HepG2 (cell line): Measurements from ENCODE around the gene CPAMD8. TPM values are rescaled to one million over a fixed set of nuclear protein-coding genes. Genes with fewer than 3 reads are reported as not detected.

Experiments used
- ATAC-seq: fragments of 200-7000 bp; cut with Tn5 transposase; 3 replicates; pipeline ENCODE4 v1.9.1; 2020; ENCODE audit warnings: mild to moderate bottlenecking, moderate library complexity
- BruUV-seq: library from RNA; stranded (reverse); fragments of 400-500 nt; replicated peaks from 2 replicates; lab custom pipeline; 2021; lab: Mats Ljungman, UMichigan
- CTCF ChIA-PET: fragments of 300-600 bp; formaldehyde crosslinking; extraction: SDS; loops from one replicate; lab custom pipeline; 2021; ENCODE audit warnings: low total read pairs, inconsistent platforms, low intra/inter-chr PET ratio; lab: Yijun Ruan, JAX
- POLR2A ChIA-PET: fragments of 350-600 bp; sonication (Branson Sonifier 250); formaldehyde crosslinking; loops from one replicate; lab custom pipeline; 2020; ENCODE audit warnings: antibody characterized with exemption, inconsistent platforms; lab: Yijun Ruan, JAX
- DNase-seq: peaks from one replicate; pipeline ENCODE4 v3.0.0-alpha.2; 2015; ENCODE audit warnings: low spot score
- FAIRE-seq: peaks from 3 replicates; lab custom pipeline; 2011; peaks lifted over from hg19 to GRCh38; lab: Jason Lieb, UNC
- H2AFZ ChIP-seq: one replicate; pipeline ENCODE4 v1.6.1; 2011; ENCODE audit warnings: low read length, inconsistent platforms
- H3K27ac ChIP-seq: fragments of 300-600 bp; 3 replicates; pipeline ENCODE4 v1.8.0; 2011; ENCODE audit warnings: mixed run types, mild to moderate bottlenecking, mixed read lengths, low read length, inconsistent platforms; ENCODE audit not compliant: insufficient read depth; ENCODE audit errors: extremely low read length
- H3K27me3 ChIP-seq, 2 experiments: fragments of 200-600 bp in 1 of 2; 2 replicates in 1 of 2; 3 replicates in 1 of 2; pipeline versions ENCODE4 v1.6.0 to v1.8.0; 2011; ENCODE audit warnings: low read length in 2 of 2, mild to moderate bottlenecking in 2 of 2, moderate library complexity in 2 of 2, inconsistent platforms in 1 of 2; ENCODE audit not compliant: insufficient read depth in 2 of 2, control insufficient read depth in 1 of 2
- H3K36me3 ChIP-seq, 2 experiments: fragments of 200-600 bp in 1 of 2; replicated peaks in 1 of 2; 2 replicates in 1 of 2; 3 replicates in 1 of 2; pipeline versions ENCODE4 v1.5.1 to v1.8.0; 2011; ENCODE audit warnings: low read length in 2 of 2, inconsistent platforms in 1 of 2; ENCODE audit not compliant: insufficient read depth in 2 of 2, control insufficient read depth in 1 of 2
- H3K4me1 ChIP-seq: 2 replicates; pipeline ENCODE4 v1.5.1; 2012; ENCODE audit warnings: low read length, inconsistent platforms; ENCODE audit not compliant: insufficient read depth
- H3K4me2 ChIP-seq: 2 replicates; pipeline ENCODE4 v1.6.0; 2011; ENCODE audit warnings: low read depth, low read length, inconsistent platforms
- H3K4me3 ChIP-seq, 3 experiments: fragments of 200-600 bp in 1 of 3; sonication (generic), shearing (Covaris generic) in 1 of 3; replicated peaks in 1 of 3; 2 replicates each; pipeline ENCODE4 v1.5.1; 2011 to 2016; ENCODE audit warnings: low read length in 3 of 3, inconsistent platforms in 2 of 3, low read depth in 2 of 3, mild to moderate bottlenecking in 2 of 3, control low read depth in 1 of 3, mixed read lengths in 1 of 3; ENCODE audit not compliant: insufficient read depth in 1 of 3
- H3K79me2 ChIP-seq: one replicate; pipeline ENCODE4 v1.6.1; 2011; ENCODE audit warnings: low read length, inconsistent platforms; ENCODE audit not compliant: insufficient read depth
- H3K9ac ChIP-seq: 2 replicates; pipeline ENCODE4 v1.6.0; 2011; ENCODE audit warnings: mild to moderate bottlenecking, low read depth, low read length, inconsistent platforms; ENCODE audit not compliant: insufficient read depth
- H3K9me3 ChIP-seq: 2 replicates; pipeline ENCODE4 v1.5.1; 2012; ENCODE audit warnings: mild to moderate bottlenecking, low read length
- H4K20me1 ChIP-seq: 2 replicates; pipeline ENCODE4 v1.6.0; 2011; ENCODE audit warnings: inconsistent platforms, mild to moderate bottlenecking, low read length, moderate library complexity; ENCODE audit not compliant: insufficient read depth
- CREBL2 ChIP-seq: sonication (generic); formaldehyde crosslinking; IDR thresholded peaks from 2 replicates; pipeline ENCODE4 v1.8.1; 2023; ENCODE audit warnings: missing genetic modification reagents, mild to moderate bottlenecking, borderline replicate concordance
- GATAD2A ChIP-seq: IDR thresholded peaks from 2 replicates; pipeline ENCODE4 v1.6.1; 2016
- HNRNPL ChIP-seq: fragments of 200-400 bp; formaldehyde crosslinking; IDR thresholded peaks from 2 replicates; pipeline ENCODE4 v1.6.1; 2017; ENCODE audit warnings: mild to moderate bottlenecking, low read depth, low read length
- HOXA5 ChIP-seq: sonication (generic); formaldehyde crosslinking; IDR thresholded peaks from 2 replicates; pipeline ENCODE4 v1.4.0; 2020; ENCODE audit warnings: missing genetic modification reagents
- IKZF4 ChIP-seq: sonication (generic); formaldehyde crosslinking; IDR thresholded peaks from 2 replicates; pipeline ENCODE4 v1.5.1; 2020; ENCODE audit warnings: borderline replicate concordance, mild to moderate bottlenecking, low read depth, missing genetic modification reagents; ENCODE audit errors: not compliant biosample characterization
- KAT7 ChIP-seq: IDR thresholded peaks from 2 replicates; pipeline ENCODE4 v1.6.1; 2018; ENCODE audit warnings: borderline replicate concordance, missing compliant biosample characterization
- NCOA2 ChIP-seq: sonication (generic); formaldehyde crosslinking; IDR thresholded peaks from 2 replicates; pipeline ENCODE4 v1.8.0; 2022; ENCODE audit warnings: inconsistent platforms
- NFKB2 ChIP-seq: sonication (generic); formaldehyde crosslinking; IDR thresholded peaks from 2 replicates; pipeline ENCODE4 v1.4.0; 2020; ENCODE audit warnings: missing genetic modification reagents, borderline replicate concordance
- NPAS2 ChIP-seq: sonication (generic); formaldehyde crosslinking; IDR thresholded peaks from 2 replicates; pipeline ENCODE4 v1.8.0; 2022; ENCODE audit warnings: mild to moderate bottlenecking, missing genetic modification reagents, borderline replicate concordance
- NR3C1 ChIP-seq: sonication (generic); formaldehyde crosslinking; IDR thresholded peaks from 2 replicates; pipeline ENCODE4 v1.4.0; 2020; ENCODE audit warnings: missing genetic modification reagents
- SIX1 ChIP-seq: sonication (generic); formaldehyde crosslinking; IDR thresholded peaks from 2 replicates; pipeline ENCODE4 v1.4.0; 2020; ENCODE audit warnings: missing genetic modification reagents, borderline replicate concordance
- SOX5 ChIP-seq: IDR thresholded peaks from 2 replicates; pipeline ENCODE4 v1.6.1; 2016; ENCODE audit warnings: borderline replicate concordance
- SOX6 ChIP-seq, 2 experiments: fragments of 450-650 bp in 1 of 2; sonication (generic) in 1 of 2; formaldehyde crosslinking in 1 of 2; IDR thresholded peaks; 2 replicates each; pipeline versions ENCODE4 v1.4.0 to v1.6.1; 2017 to 2020; ENCODE audit warnings: antibody characterized with exemption in 1 of 2, mild to moderate bottlenecking in 1 of 2, missing genetic modification reagents in 1 of 2
- ZBTB26 ChIP-seq: IDR thresholded peaks from 2 replicates; pipeline ENCODE4 v1.6.1; 2016; ENCODE audit warnings: missing compliant biosample characterization, missing genetic modification reagents, borderline replicate concordance
- ZBTB37 ChIP-seq: sonication (generic); formaldehyde crosslinking; IDR thresholded peaks from 2 replicates; pipeline ENCODE4 v1.4.0; 2020; ENCODE audit warnings: mild to moderate bottlenecking, missing genetic modification reagents
- ZNF362 ChIP-seq: sonication (generic); formaldehyde crosslinking; IDR thresholded peaks from 2 replicates; pipeline ENCODE4 v1.4.0; 2020; ENCODE audit warnings: missing genetic modification reagents, mild to moderate bottlenecking, borderline replicate concordance
- ZNF580 ChIP-seq: IDR thresholded peaks from 2 replicates; pipeline ENCODE4 v1.6.1; 2016; ENCODE audit warnings: low read depth, borderline replicate concordance
- ZNF678 ChIP-seq: sonication (generic); formaldehyde crosslinking; IDR thresholded peaks from 2 replicates; pipeline ENCODE4 v1.4.0; 2020; ENCODE audit warnings: mild to moderate bottlenecking, missing genetic modification reagents
- WGBS: methylation state at CpG from one replicate; pipeline ENCODE4 v1.1.6; 2017; ENCODE audit warnings: low lambda C conversion rate; 5-methylcytosine and 5-hydroxymethylcytosine counted together
- in situ Hi-C: cut with HindIII; loops from 2 replicates; pipeline ENCODE4 v1.10.0; 2017; ENCODE audit warnings: low pct_unique_long_range_greater_than_20kb; ENCODE audit not compliant: extremely low pct_ligation_motif_present
- intact Hi-C: fragments of 100-400 bp; cut with micrococcal nuclease; formaldehyde crosslinking; loops from one replicate; pipeline ENCODE4 v1.10.0; 2022; ENCODE audit not compliant: unreplicated experiment
- polyA plus RNA-seq, 8 experiments: library from polyadenylated mRNA; depleted of rRNA in 3 of 8; stranded (reverse) in 7 of 8; unstranded in 1 of 8; fragments of >200 nt; fragmentation: Illumina TruSeq in 4 of 8; extraction: Trizol in 4 of 8; gene quantifications; 2 replicates each; pipeline versions ENCODE4 v1.2.1 to v1.2.3, GENCODE V29; 2011 to 2016; ENCODE audit warnings: low read depth in 4 of 8, missing spikeins in 1 of 8, mixed read lengths in 1 of 8; ENCODE audit not compliant: insufficient read depth in 1 of 8
- total RNA-seq, 5 experiments: library from RNA; depleted of rRNA; stranded (reverse); fragments of >200 nt; fragmentation: Illumina TruSeq; extraction: Trizol; gene quantifications; 2 replicates each; pipeline ENCODE4 v1.2.3, GENCODE V29; 2016; ENCODE audit warnings: low read depth in 1 of 5

Gene CPAMD8
- total and polyA plus RNA-seq, 2 of the 13 experiments (the other 11 are each of a cell fraction or from before 2014, with no cell fraction given): 0.29 to 0.34 TPM

GRCh38 chr19:16892436-16892835 is 134.2 kb downstream of the CPAMD8 start (continued):
- TF ChIP-seq ZBTB37 (CRISPR knock-in tag) (no peak), GATAD2A (CRISPR knock-in tag) (no peak), HOXA5 (no peak), SOX6 (IDR thresholded peaks at IDR 0.05) (no peak), SOX6 (CRISPR knock-in tag; IDR thresholded peaks at IDR 0.05) (no peak)

GRCh38 chr19:16891696-16892382 is 134.8 kb downstream of the CPAMD8 start:
- no peak for FAIRE-seq
- ChIA-PET POLR2A (no interaction called here), CTCF (no interaction called here)
- peak; percentile 5; the same call in 2 of the 3 replicates for ATAC-seq
- WGBS: 76% methylated on average over 9 of the region's 12 CpGs
- no TSS peak for BruUV-seq
- H3K9me3 ChIP-seq: no peaks in the 10 kb centered on the region
- no peak overlapping the region for H3K9ac ChIP-seq
- H3K4me2 ChIP-seq: no peak overlapping the region
- H3K4me1 ChIP-seq: peaks cover 59% of the 10 kb centered on the region
- DNase-seq: peak; percentile 18
- in situ Hi-C loops: no loop called here
- H3K27me3 ChIP-seq: peaks cover 4 to 42% of the 10 kb centered on the region in 2 experiments; a peak in 4 of 5 replicates
- H3K4me3 ChIP-seq: no peak overlapping the region
- H3K27ac ChIP-seq: no peak overlapping the region
- H2AFZ ChIP-seq: no peak overlapping the region
- intact Hi-C loops: no loop called here
- no peaks in the 10 kb centered on the region for H3K36me3 ChIP-seq
- no peaks in the 10 kb centered on the region for H4K20me1 ChIP-seq
- H3K79me2 ChIP-seq: no peaks in the 10 kb centered on the region
- TF ChIP-seq NR3C1 (CRISPR knock-in tag) (no peak), ZNF580 (CRISPR knock-in tag) (no peak), IKZF4 (CRISPR knock-in tag) (no peak), HNRNPL (0 out of 2 replicates have a peak, but pooled peaks have one; percentile 50), NCOA2 (CRISPR knock-in tag) (no peak), ZNF362 (CRISPR knock-in tag) (no peak), NPAS2 (no peak), NFKB2 (CRISPR knock-in tag) (no peak), ZBTB26 (CRISPR knock-in tag) (no peak), CREBL2 (no peak), ZNF678 (no peak), SIX1 (CRISPR knock-in tag) (no peak), KAT7 (no peak), SOX6 (IDR thresholded peaks at IDR 0.05) (no peak), SOX6 (CRISPR knock-in tag; IDR thresholded peaks at IDR 0.05) (peak; percentile 52), SOX5 (CRISPR knock-in tag) (peak; percentile 51; the same call in 1 of the 2 replicates)
